ENCODE measurements around the gene TXN2.
"Not testable (repeated sequence)": the region's sequence is repeated elsewhere in the genome, so short reads cannot be mapped to it uniquely, and the experiment has no call there.

Gene TXN2

GRCh38 chr22:36431977-36432376 lies 49.5 kb downstream of the TXN2 start:
- DNase-seq (ENCODE audit: low read depth), result no peak

GRCh38 chr22:36430863-36431262 lies 50.6 kb downstream of the TXN2 start:
- no peak for DNase-seq (ENCODE audit: low read depth)

- DNase-seq (ENCODE audit: low read depth), result not testable (repeated sequence)
Observed at GRCh38 chr22:36427952-36428351, 53.5 kb downstream of the TXN2 start.

GRCh38 chr22:36425977-36426523 lies 55.4 kb downstream of the TXN2 start:
- DNase-seq (ENCODE audit: low read depth), result no peak

- no peak for DNase-seq (ENCODE audit: low read depth)
Observed at GRCh38 chr22:36424901-36425579, 56.4 kb downstream of the TXN2 start.

- not testable (repeated sequence) for DNase-seq (ENCODE audit: low read depth)
Observed at GRCh38 chr22:36424466-36424865, 57.0 kb downstream of the TXN2 start.

GRCh38 chr22:36423461-36424404 lies 57.7 kb downstream of the TXN2 start:
- DNase-seq (ENCODE audit: low read depth), result no peak

- DNase-seq (ENCODE audit: low read depth), result no peak
Observed at GRCh38 chr22:36422287-36423014, 59.0 kb downstream of the TXN2 start.

GRCh38 chr22:36419912-36420882 lies 61.2 kb downstream of the TXN2 start:
- no peak for DNase-seq (ENCODE audit: low read depth)

- no peak for DNase-seq (ENCODE audit: low read depth)
Observed at GRCh38 chr22:36419177-36419911, 62.1 kb downstream of the TXN2 start.

- DNase-seq (ENCODE audit: low read depth), result no peak
Observed at GRCh38 chr22:36417281-36417686, 64.2 kb downstream of the TXN2 start.
